HG03103 (cell line): ENCODE data around the gene SNU13.
A peak's percentile ranks its signal among the peaks of the same experiment; 100 is the strongest.
"Not testable (repeated sequence)": the region's sequence is repeated elsewhere in the genome, so short reads cannot be mapped to it uniquely, and the experiment has no call there.

Source experiments
- ATAC-seq: cut with Tn5 transposase; IDR thresholded peaks from one replicate; pipeline ENCODE4 v1.9.1; 2021; ENCODE audit warnings: low read depth; ENCODE audit not compliant: unreplicated experiment

The SNU13 gene

GRCh38 chr22:41688365-41689211, at the start of gene SNU13:
TSS of gene SNU13 (minus strand) at chr22:41688867. CDS start at chr22:41688796, 71 bp downstream.
- ATAC-seq = peak; percentile 74

- not testable (repeated sequence) for ATAC-seq
Measured at GRCh38 chr22:41733241-41733640, 44.6 kb upstream of the SNU13 start.

GRCh38 chr22:41732096-41732772, 43.6 kb upstream of the SNU13 start:
- ATAC-seq = no peak

DNA sequence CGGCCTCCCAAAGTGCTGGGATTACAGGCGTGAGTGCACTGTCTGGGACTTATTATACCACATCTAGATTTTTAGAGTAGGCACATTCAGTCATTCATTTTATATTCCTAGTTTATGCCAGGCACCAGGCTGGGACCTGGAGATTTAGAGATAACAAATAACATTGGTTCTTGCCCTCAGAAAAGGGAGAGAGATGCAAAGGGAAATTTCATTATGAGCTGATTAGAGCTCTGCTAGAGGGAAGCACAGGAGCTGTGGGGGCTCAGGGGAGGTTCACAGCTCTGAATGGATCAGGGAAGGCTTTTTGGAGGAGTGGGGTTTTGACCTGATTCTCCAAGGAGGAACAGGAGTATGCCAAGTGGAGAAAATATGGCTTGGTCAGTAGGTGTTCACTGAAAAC, 42.9 kb upstream of the SNU13 start:
- ATAC-seq = no peak

DNA sequence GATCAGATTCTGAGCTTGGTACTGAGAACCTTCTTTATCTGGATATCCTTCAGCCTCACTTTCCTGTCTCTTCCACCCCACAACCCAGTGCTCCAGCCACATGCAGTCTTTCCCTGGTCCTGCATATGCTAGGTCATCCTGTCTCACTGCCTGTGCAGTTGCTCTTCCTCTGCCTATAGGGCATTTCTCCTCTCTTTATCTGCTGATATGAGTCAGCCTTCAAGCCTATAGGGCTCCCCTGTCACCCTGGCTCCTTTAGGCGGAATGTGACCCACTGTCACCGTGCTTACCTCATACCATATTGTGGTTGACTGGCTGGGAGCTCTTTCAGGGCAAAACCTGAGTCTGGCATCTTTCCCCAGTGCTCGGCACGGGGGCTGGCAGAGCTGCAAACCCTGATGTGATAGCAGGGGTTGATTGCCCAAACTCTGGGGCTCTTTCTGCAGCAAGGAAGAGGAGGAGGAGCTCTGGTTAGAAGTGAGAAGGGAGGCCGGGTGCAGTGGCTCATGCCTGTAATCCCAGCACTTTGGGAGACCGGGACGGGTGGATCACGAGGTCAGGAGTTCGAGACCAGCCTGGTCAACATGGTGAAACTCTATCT, 36.9 kb upstream of the SNU13 start:
- ATAC-seq = no peak

- no peak for ATAC-seq
Measured at GRCh38 chr22:41722496-41722895, 33.8 kb upstream of the SNU13 start.

GRCh38 chr22:41713004-41713403, 24.3 kb upstream of the SNU13 start:
- ATAC-seq = no peak

- ATAC-seq = no peak
Measured at GRCh38 chr22:41709341-41709740, 20.7 kb upstream of the SNU13 start.

GRCh38 chr22:41702763-41703162, 14.1 kb upstream of the SNU13 start:
- no peak for ATAC-seq

DNA sequence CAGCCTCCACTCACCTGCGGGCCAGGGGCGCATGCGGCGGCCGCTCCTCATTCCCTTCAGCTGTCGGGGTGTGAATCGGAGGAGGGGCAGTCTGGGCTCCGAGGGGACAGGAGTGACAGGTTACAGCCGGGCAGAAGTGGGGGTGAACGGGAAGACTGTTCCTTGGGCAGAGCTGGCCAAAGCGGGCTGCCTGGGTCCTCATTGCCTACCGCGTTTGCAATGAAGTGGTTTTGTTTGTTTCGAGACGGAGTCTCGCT, 11.4 kb upstream of the SNU13 start:
- ATAC-seq = no peak

DNA sequence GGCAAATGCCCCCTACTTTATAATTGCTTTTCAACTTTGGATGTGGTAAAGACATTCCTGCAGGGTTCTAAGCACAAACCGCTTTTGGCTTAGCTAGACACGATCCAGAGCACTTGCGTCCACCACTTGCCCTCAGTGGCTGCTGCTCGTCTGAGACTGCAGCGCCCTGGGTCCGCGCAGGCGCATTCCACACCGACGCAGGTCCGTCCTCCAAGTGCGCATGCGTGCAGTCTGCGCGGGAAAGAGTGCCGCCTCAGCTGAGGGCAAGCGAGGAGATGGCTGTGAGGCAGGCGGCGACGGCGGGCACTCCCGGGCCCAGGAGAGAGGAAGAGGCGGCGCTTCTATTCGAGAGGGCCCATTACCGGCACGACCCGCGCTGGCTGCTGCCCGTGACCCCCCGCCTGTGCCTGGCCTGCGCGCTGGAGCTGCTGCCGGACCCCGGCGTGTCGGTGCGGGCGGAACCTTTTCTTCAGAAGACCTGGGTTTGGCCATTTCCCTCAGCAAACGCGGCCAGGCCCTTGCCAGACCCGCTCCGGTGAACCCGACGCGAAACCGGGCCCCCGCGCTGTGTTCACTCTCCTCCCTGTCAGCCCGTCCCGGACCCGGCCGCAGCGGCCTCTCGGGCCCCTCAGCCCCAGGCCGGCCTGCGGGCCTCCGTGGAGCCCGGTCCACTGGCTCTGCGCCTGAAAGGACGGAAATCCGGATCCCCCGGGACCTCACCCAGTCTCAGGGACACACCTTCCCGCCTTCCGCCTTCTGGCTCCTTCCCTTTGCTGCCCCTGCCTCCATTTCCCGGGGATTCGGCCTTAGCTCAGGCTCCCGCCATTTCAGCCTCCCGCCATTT, 10.8 kb upstream of the SNU13 start, which contains the start of gene MEI1:
Gene MEI1 (plus strand): TSS at position 240 of the 844 bp plus-strand sequence. CDS start 36 bp downstream, at position 276.
- ATAC-seq = no peak

GRCh38 chr22:41697126-41697775, 8.6 kb upstream of the SNU13 start:
- no peak for ATAC-seq

- no peak for ATAC-seq
Measured at GRCh38 chr22:41696703-41697102, 8.0 kb upstream of the SNU13 start.

GRCh38 chr22:41695211-41695610, 6.5 kb upstream of the SNU13 start:
- ATAC-seq = no peak

- no peak for ATAC-seq
Measured at GRCh38 chr22:41690476-41690875, 1.8 kb upstream of the SNU13 start.

GRCh38 chr22:41687901-41688364, 734 bp downstream of the SNU13 start:
- no peak for ATAC-seq

DNA sequence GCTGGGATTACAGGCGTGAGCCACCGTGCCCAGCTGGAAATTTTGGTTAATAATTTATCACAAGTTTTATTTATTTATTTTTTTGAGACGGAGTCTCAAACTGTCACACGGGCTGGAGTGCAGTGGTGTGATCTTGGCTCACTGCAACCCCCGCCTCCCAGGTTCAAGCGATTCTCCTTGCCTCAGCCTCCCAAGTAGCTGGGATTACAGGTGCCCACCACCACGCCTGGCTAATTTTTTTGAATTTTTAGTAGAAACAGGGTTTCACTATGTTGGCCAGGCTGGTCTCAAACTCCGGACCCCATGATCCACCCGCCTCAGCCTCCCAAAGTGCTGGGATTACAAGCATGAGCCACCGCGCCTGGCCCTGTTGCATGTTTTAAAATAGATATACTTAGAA, 1.8 kb downstream of the SNU13 start:
- ATAC-seq = not testable (repeated sequence)

DNA sequence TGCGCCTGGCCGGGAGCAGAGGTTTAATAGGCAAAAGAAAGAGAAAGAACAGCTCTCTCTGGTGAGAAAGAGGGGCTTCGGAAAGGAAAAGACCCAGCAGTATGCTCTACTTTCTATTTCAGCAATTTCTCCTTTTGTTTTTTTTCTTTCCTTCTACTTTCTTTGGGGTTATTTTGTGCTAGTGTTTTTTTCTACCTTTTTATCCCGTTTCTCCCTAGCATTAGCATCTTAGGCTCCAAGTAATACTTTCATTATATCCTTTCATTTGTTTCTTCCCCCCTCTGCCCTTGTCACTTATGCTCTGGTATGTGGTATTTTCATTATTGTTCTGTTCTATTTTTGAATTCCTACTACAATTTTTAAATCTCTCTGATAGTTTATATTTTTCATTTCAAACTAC, 4.5 kb downstream of the SNU13 start:
- ATAC-seq = no peak

DNA sequence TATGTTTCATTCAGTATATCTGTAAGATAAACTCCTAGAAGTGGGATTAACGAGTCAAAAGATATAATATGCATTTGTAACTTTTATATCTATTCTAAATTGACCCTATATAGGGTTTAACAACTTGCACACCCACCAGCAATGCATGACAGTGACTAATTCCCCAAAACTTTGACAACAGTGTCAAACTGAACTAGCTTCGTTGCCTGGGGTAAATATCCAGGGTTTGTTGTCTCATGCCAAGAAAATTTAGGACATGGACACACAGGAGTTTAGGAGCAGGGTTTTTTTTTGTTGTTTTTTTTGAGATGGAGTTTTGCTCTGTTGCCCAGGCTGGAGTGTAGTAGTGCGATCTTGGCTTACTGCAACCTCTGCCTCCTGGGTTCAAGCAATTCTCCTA, 5.1 kb downstream of the SNU13 start:
- no peak for ATAC-seq

DNA sequence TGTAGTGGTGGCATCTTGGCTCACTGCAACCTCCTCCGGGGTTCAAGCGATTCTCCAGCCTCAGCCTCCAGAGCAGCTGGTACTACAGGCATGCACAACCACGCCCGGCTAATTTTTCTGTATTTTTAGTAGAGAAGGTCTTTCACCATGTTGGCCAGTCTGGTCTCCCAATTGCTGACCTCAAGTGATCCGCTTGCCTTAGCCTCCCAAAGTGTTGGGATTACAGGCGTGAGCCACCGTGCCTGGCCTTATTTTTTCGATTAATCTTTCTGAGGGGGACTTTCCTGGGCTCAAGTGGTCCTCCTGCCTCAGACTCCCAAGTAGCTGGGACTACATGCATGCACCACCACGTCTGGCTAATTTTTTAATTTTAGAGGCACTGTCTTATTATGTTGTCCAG, 5.6 kb downstream of the SNU13 start:
- ATAC-seq = no peak
